ENCODE measurements around the gene KCNS3. TPM values are rescaled to one million over a fixed set of nuclear protein-coding genes. Genes with fewer than 3 reads are reported as not detected.

KCNS3 gene
- total and polyA plus RNA-seq, 10 donors: 0.41 to 2.6 (median 1.0) TPM

DNA sequence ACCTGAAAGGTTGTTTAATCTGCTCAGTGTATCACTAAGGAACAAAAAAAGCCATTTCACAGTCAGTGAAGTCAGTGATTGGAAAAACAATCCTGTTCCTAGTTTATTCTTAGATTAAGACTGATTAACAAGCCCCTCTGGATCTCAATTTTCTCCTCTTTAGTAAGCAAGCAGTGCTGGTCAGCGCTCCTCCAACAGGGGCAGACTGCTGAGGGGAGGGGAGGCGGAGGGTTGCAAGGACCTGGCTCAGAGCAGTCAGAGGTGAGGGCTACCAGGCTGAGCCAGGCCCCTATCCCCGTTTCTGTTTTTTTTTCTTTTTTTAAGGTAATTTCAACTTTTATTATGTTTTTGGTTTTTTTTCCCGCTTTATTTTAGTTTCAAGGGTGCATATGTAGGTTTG lies 24.7 kb upstream of the KCNS3 start:
- H3K9me3 ChIP-seq: no peaks in the 10 kb centered on the region
- no peak overlapping the region for H3K27ac ChIP-seq
- DNase-seq: no peak
- no peak for TF ChIP-seq POLR2A (IDR thresholded peaks at IDR 0.05)
- H3K27me3 ChIP-seq (replicated peaks in 1 of 7): peaks cover 0 to 31% (median 0%) of the 10 kb centered on the region in 7 donors
- no peaks in the 10 kb centered on the region for H3K4me1 ChIP-seq
- 65 to 81% (median 69%) methylated on average over 4 of the region's 4 CpGs for WGBS, 5 donors
- H3K36me3 ChIP-seq: no peaks in the 10 kb centered on the region
- intact Hi-C loops (cut with DNase I; ENCODE audit: low total_unique reads): loop anchor here (5.0 to 10.0 kb wide), 2 partner anchors 331 to 519 kb away; no protein-coding TSS in a partner anchor
- H3K4me3 ChIP-seq: no peak overlapping the region

- 36 to 68% (median 44%) methylated on average over 3 of the region's 3 CpGs for WGBS, 5 donors
- no peak overlapping the region for H3K27ac ChIP-seq
- intact Hi-C loops (cut with DNase I; ENCODE audit: low total_unique reads): loop anchor here (10.0 kb wide), 1 partner anchor 328 kb away; no protein-coding TSS in a partner anchor
- TF ChIP-seq POLR2A (IDR thresholded peaks at IDR 0.05) (no peak), POLR2AphosphoS5 (IDR thresholded peaks at IDR 0.05) (no peak)
- TF ChIP-seq, protein P1, sequence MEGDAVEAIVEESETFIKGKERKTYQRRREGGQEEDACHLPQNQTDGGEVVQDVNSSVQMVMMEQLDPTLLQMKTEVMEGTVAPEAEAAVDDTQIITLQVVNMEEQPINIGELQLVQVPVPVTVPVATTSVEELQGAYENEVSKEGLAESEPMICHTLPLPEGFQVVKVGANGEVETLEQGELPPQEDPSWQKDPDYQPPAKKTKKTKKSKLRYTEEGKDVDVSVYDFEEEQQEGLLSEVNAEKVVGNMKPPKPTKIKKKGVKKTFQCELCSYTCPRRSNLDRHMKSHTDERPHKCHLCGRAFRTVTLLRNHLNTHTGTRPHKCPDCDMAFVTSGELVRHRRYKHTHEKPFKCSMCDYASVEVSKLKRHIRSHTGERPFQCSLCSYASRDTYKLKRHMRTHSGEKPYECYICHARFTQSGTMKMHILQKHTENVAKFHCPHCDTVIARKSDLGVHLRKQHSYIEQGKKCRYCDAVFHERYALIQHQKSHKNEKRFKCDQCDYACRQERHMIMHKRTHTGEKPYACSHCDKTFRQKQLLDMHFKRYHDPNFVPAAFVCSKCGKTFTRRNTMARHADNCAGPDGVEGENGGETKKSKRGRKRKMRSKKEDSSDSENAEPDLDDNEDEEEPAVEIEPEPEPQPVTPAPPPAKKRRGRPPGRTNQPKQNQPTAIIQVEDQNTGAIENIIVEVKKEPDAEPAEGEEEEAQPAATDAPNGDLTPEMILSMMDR (IDR thresholded peaks at IDR 0.05 in 8 of 11, conservative IDR thresholded peaks at IDR 0.05 in 3 of 11): no peak
- no peaks in the 10 kb centered on the region for H3K9me3 ChIP-seq
- peaks cover 0 to 52% (median 4%) of the 10 kb centered on the region in 7 donors for H3K27me3 ChIP-seq (replicated peaks in 1 of 7)
- H3K36me3 ChIP-seq: no peaks in the 10 kb centered on the region
- H3K4me1 ChIP-seq: no peaks in the 10 kb centered on the region
- H3K4me3 ChIP-seq: no peak overlapping the region
- DNase-seq: no peak
Measured at GRCh38 chr2:17857021-17857420, 21.4 kb upstream of the KCNS3 start.

DNA sequence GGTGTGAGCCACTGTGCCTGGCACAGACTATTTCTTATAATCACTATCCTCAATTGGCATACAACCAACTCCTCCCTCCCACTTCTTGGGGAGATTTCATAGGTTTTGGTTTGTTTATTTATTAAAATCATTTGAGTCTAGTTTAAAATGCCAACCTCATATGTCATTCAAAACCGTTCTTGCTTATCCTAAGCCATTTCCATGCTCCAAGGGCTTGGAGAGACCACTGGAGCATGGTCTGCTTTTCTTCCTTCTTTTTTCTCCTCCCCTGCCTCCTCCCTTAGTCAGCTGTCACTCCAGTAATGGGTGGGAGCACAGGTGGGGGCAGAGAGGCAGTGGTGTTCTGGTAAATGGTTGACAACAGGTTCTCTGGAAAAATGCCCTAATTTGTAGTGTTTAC lies 20.4 kb upstream of the KCNS3 start:
- Histone ChIP-seq H3K36me3 (no peaks in the 10 kb centered on the region), H3K27ac (no peak overlapping the region), H3K27me3 (replicated peaks in 1 of 7) (peaks cover 0 to 52% (median 4%) of the 10 kb centered on the region in 7 donors), H3K4me3 (no peak overlapping the region), H3K9me3 (no peaks in the 10 kb centered on the region), H3K4me1 (no peaks in the 10 kb centered on the region)
- intact Hi-C loops (cut with DNase I; ENCODE audit: low total_unique reads): loop anchor here (10.0 kb wide), 1 partner anchor 327 kb away; no protein-coding TSS in a partner anchor
- DNase-seq: no peak
- TF ChIP-seq, protein P1 (IDR thresholded peaks at IDR 0.05 in 8 of 11, conservative IDR thresholded peaks at IDR 0.05 in 3 of 11): no peak
- TF ChIP-seq POLR2AphosphoS5 (IDR thresholded peaks at IDR 0.05): no peak
- TF ChIP-seq POLR2A (IDR thresholded peaks at IDR 0.05): no peak
- WGBS, 5 donors: 64 to 87% (median 77%) methylated on average over 1 of the region's 1 CpG

DNA sequence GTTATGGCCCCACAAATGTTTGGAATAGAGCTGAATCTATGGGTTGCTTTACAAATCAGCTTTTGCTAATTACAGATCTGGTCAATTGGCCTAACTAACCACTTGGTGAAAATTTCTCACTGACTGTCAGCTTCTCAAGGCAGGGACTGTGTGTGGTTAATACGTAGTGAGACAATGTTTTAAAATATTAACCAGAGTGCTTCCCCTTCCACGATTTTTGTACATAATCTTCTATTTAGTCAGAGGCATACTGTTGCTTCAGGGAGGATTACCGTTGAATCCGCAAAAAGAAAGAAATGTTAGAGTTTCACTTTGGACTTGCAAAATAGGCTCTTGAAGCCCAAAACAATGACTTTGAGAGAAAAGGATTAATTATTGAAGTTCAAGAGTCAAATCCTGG lies 14.9 kb upstream of the KCNS3 start:
- no peaks in the 10 kb centered on the region for H3K36me3 ChIP-seq
- TF ChIP-seq POLR2AphosphoS5 (IDR thresholded peaks at IDR 0.05) (no peak), POLR2A (IDR thresholded peaks at IDR 0.05) (no peak)
- TF ChIP-seq, protein P1 (IDR thresholded peaks at IDR 0.05 in 8 of 11, conservative IDR thresholded peaks at IDR 0.05 in 3 of 11): no peak
- no peak for DNase-seq
- H3K4me3 ChIP-seq: no peak overlapping the region
- no peak overlapping the region for H3K27ac ChIP-seq
- H3K4me1 ChIP-seq: no peaks in the 10 kb centered on the region
- intact Hi-C loops (cut with DNase I; ENCODE audit: low total_unique reads): no loop called here
- H3K27me3 ChIP-seq (replicated peaks in 1 of 7): peaks cover 0 to 24% (median 0%) of the 10 kb centered on the region in 7 donors
- 52 to 74% (median 58%) methylated on average over 4 of the region's 4 CpGs for WGBS, 5 donors
- H3K9me3 ChIP-seq: no peaks in the 10 kb centered on the region

GRCh38 chr2:17864676-17865075 lies 13.8 kb upstream of the KCNS3 start:
- 48 to 62% (median 50%) methylated on average over 1 of the region's 1 CpG for WGBS, 5 donors
- no peaks in the 10 kb centered on the region for H3K9me3 ChIP-seq
- no peaks in the 10 kb centered on the region for H3K4me1 ChIP-seq
- intact Hi-C loops (cut with DNase I; ENCODE audit: low total_unique reads): no loop called here
- peaks cover 0 to 20% (median 2%) of the 10 kb centered on the region in 7 donors for H3K27me3 ChIP-seq (replicated peaks in 1 of 7)
- TF ChIP-seq POLR2A (IDR thresholded peaks at IDR 0.05): no peak
- no peak for TF ChIP-seq POLR2AphosphoS5 (IDR thresholded peaks at IDR 0.05)
- TF ChIP-seq, protein P1 (IDR thresholded peaks at IDR 0.05 in 8 of 11, conservative IDR thresholded peaks at IDR 0.05 in 3 of 11): no peak
- H3K27ac ChIP-seq: no peak overlapping the region
- H3K36me3 ChIP-seq: no peaks in the 10 kb centered on the region
- no peak for DNase-seq
- no peak overlapping the region for H3K4me3 ChIP-seq
